K562 (cell line): Measurements from ENCODE around the gene CPVL. TPM values are rescaled to one million over a fixed set of nuclear protein-coding genes. Genes with fewer than 3 reads are reported as not detected.

Source experiments
- ATAC-seq: fragments of 200-7000 bp; cut with Tn5 transposase; 3 replicates; pipeline ENCODE4 v1.9.1; 2020; ENCODE audit warnings: moderate library complexity
- BruUV-seq: library from RNA; stranded (reverse); fragments of 400-500 nt; replicated peaks from 2 replicates; lab custom pipeline; 2021; lab: Mats Ljungman, UMichigan
- CTCF ChIA-PET: fragments of 300-600 bp; formaldehyde crosslinking; extraction: SDS; loops from one replicate; lab custom pipeline; 2021; ENCODE audit warnings: low intra/inter-chr PET ratio; lab: Yijun Ruan, JAX
- POLR2A ChIA-PET: fragments of 300-600, 350-650 bp; sonication (Branson Sonifier 250); formaldehyde crosslinking; extraction: SDS; loops from one replicate; lab custom pipeline; 2021; ENCODE audit warnings: antibody characterized with exemption, inconsistent platforms; lab: Yijun Ruan, JAX
- DNase-seq, 4 experiments: peaks; one replicate each; pipeline versions ENCODE4 v3.0.0 to v3.0.0-alpha.2; 2011 to 2018; ENCODE audit warnings: low spot score in 3 of 4, mixed read lengths in 3 of 4; ENCODE audit errors: extremely low read depth in 1 of 4
- FAIRE-seq: peaks from 2 replicates; lab custom pipeline; 2011; peaks lifted over from hg19 to GRCh38; lab: Jason Lieb, UNC
- H2AFZ ChIP-seq: 2 replicates; pipeline ENCODE4 v1.6.0; 2011; ENCODE audit warnings: low read depth, low read length, control low read depth, inconsistent platforms
- H3K27ac ChIP-seq: fragments of 200-600 bp; 3 replicates; pipeline ENCODE4 v1.8.0; 2011; ENCODE audit warnings: low read depth, mild to moderate bottlenecking, control low read depth, inconsistent platforms, low read length, moderate library complexity, mixed read lengths; ENCODE audit errors: extremely low read depth
- H3K27me3 ChIP-seq, 2 experiments: fragments of 300-600 bp in 1 of 2; 2 replicates in 1 of 2; 3 replicates in 1 of 2; pipeline versions ENCODE4 v1.6.0 to v1.8.0; 2011; ENCODE audit warnings: inconsistent platforms in 2 of 2, low read length in 2 of 2, mild to moderate bottlenecking in 1 of 2, mixed read lengths in 1 of 2, moderate library complexity in 1 of 2; ENCODE audit not compliant: control insufficient read depth in 2 of 2, insufficient read depth in 2 of 2
- H3K36me3 ChIP-seq: fragments of 300-600 bp; 3 replicates; pipeline ENCODE4 v1.8.0; 2011; ENCODE audit warnings: mild to moderate bottlenecking, low read length, inconsistent platforms; ENCODE audit not compliant: control insufficient read depth, insufficient read depth
- H3K4me1 ChIP-seq, 2 experiments: fragments of 200-600 bp in 1 of 2; replicated peaks in 1 of 2; 2 replicates in 1 of 2; 3 replicates in 1 of 2; pipeline versions ENCODE4 v1.5.1 to v1.8.0; 2011; ENCODE audit warnings: inconsistent platforms in 2 of 2, low read length in 2 of 2, mild to moderate bottlenecking in 1 of 2, mixed read lengths in 1 of 2, moderate library complexity in 1 of 2; ENCODE audit not compliant: control insufficient read depth in 2 of 2, insufficient read depth in 2 of 2
- H3K4me2 ChIP-seq: 2 replicates; pipeline ENCODE4 v1.6.1; 2011; ENCODE audit warnings: low read length, control low read depth, inconsistent platforms, mixed read lengths; ENCODE audit not compliant: insufficient read depth
- H3K4me3 ChIP-seq: fragments of 200-600 bp; sonication (generic), shearing (Covaris generic); 2 replicates; pipeline ENCODE4 v1.5.1; 2016; ENCODE audit warnings: control low read depth, inconsistent platforms
- H3K79me2 ChIP-seq: fragments of 200-600 bp; 3 replicates; pipeline ENCODE4 v1.8.0; 2011; ENCODE audit warnings: low read length, inconsistent platforms; ENCODE audit not compliant: control insufficient read depth, insufficient read depth
- H3K9ac ChIP-seq, 2 experiments: 2 replicates each; pipeline versions ENCODE4 v1.6.0 to v1.6.1; 2011; ENCODE audit warnings: low read depth in 2 of 2, low read length in 2 of 2, control low read depth in 1 of 2, inconsistent platforms in 1 of 2, mild to moderate bottlenecking in 1 of 2, mixed read lengths in 1 of 2; ENCODE audit not compliant: insufficient read depth in 1 of 2
- H3K9me1 ChIP-seq: one replicate; pipeline ENCODE4 v1.6.0; 2011; ENCODE audit warnings: inconsistent platforms, mild to moderate bottlenecking, low read length, moderate library complexity; ENCODE audit not compliant: control insufficient read depth, insufficient read depth
- H3K9me3 ChIP-seq: replicated peaks from 2 replicates; pipeline ENCODE4 v1.5.1; 2011; ENCODE audit warnings: low read depth, low read length, inconsistent platforms; ENCODE audit not compliant: control insufficient read depth, insufficient read depth
- H4K20me1 ChIP-seq: replicated peaks from 2 replicates; pipeline ENCODE4 v1.6.1; 2011; ENCODE audit warnings: low read length, inconsistent platforms, mixed read lengths; ENCODE audit not compliant: control insufficient read depth, insufficient read depth
- ATF7 ChIP-seq: fragments of 450-650 bp; IDR thresholded peaks from 2 replicates; pipeline ENCODE4 v1.7.1; 2014; ENCODE audit warnings: mild to moderate bottlenecking, moderate library complexity
- CSDE1 ChIP-seq, 2 experiments: fragments of 450-650 bp; IDR thresholded peaks; 2 replicates each; pipeline ENCODE4 v1.6.1; 2016; ENCODE audit warnings: mild to moderate bottlenecking in 1 of 2
- E2F3 ChIP-seq: fragments of 250-450 bp; sonication (Bioruptor Pico); IDR thresholded peaks from 2 replicates; pipeline ENCODE4 v1.4.0; 2020; ENCODE audit warnings: mild to moderate bottlenecking
- FOS ChIP-seq: IDR thresholded peaks from 3 replicates; pipeline ENCODE4 v1.6.1; 2011; ENCODE audit not compliant: insufficient read length; ENCODE audit errors: extremely low read depth
- KLF16 ChIP-seq: IDR thresholded peaks from 2 replicates; pipeline ENCODE4 v1.6.1; 2016; ENCODE audit warnings: antibody characterized with exemption
- MXI1 ChIP-seq: IDR thresholded peaks from 2 replicates; pipeline ENCODE4 v1.6.1; 2011; ENCODE audit warnings: low read depth, mild to moderate bottlenecking, improper control_type of control experiment, low read length
- POLR2H ChIP-seq: IDR thresholded peaks from 2 replicates; pipeline ENCODE4 v1.6.1; 2016; ENCODE audit warnings: missing genetic modification characterization, low read depth, mild to moderate bottlenecking, control low read depth, missing compliant biosample characterization, moderate library complexity
- SMAD3 ChIP-seq: fragments of 450-650 bp; formaldehyde crosslinking; conservative IDR thresholded peaks from 2 replicates; pipeline ENCODE4 v1.4.0; 2020; ENCODE audit warnings: mild to moderate bottlenecking
- THRB ChIP-seq: fragments of 450-650 bp; formaldehyde crosslinking; conservative IDR thresholded peaks from 2 replicates; pipeline ENCODE4 v1.4.0; 2022; ENCODE audit warnings: mild to moderate bottlenecking, missing genetic modification characterization
- ZC3H4 ChIP-seq: sonication (generic); formaldehyde crosslinking; IDR thresholded peaks from 2 replicates; pipeline ENCODE4 v1.9.0; 2021; ENCODE audit warnings: missing genetic modification reagents, borderline replicate concordance
- WGBS: fragments of 100-300 bp; shearing (Covaris generic); methylation state at CpG from one replicate; pipeline ENCODE4 v1.1.6; 2016; ENCODE audit warnings: low coverage, mixed read lengths; ENCODE audit not compliant: insufficient coverage; ENCODE audit errors: missing lambda C conversion rate; 5-methylcytosine and 5-hydroxymethylcytosine counted together
- in situ Hi-C: fragments of 300-500 bp; cut with MboI; formaldehyde crosslinking; loops from 4 replicates; pipeline ENCODE4 v1.15.0; 2018; ENCODE audit warnings: inconsistent platforms, mixed read lengths
- intact Hi-C: fragments of 100-400 bp; cut with micrococcal nuclease; formaldehyde crosslinking; loops from 2 replicates; pipeline ENCODE4 v1.14.2; 2022
- polyA plus RNA-seq, 8 experiments: library from polyadenylated mRNA; depleted of rRNA in 4 of 8; stranded (reverse) in 5 of 8; unstranded in 3 of 8; fragments of >200 nt; fragmentation: Nextera tagmentation in 2 of 8; fragmentation: Illumina TruSeq in 1 of 8; extraction: Ambion mirVana in 2 of 8; extraction: Trizol in 1 of 8; gene quantifications; 2 replicates each; pipeline versions ENCODE4 v1.2.1 to v1.2.3, GENCODE V29; 2011 to 2014; ENCODE audit warnings: inconsistent platforms in 1 of 8, missing spikeins in 1 of 8
- total RNA-seq, 7 experiments: library from RNA; depleted of rRNA in 6 of 7; stranded (reverse); fragments of >200 nt in 6 of 7; fragmentation: Illumina TruSeq in 2 of 7; extraction: Trizol in 2 of 7; gene quantifications; 2 replicates each; pipeline versions ENCODE4 v1.2.1 to v1.2.3, GENCODE V29; 2011 to 2021; ENCODE audit warnings: low replicate concordance in 1 of 7

The CPVL gene
- total and polyA plus RNA-seq, 9 of the 15 experiments (the other 6 are each of a cell fraction or from before 2014, with no cell fraction given) = 0.89 to 2.4 (median 1.5) TPM

- WGBS = 0% methylated on average over 3 of the region's 3 CpGs
- Histone ChIP-seq H3K4me3 (no peak overlapping the region), H3K27ac (no peak overlapping the region), H4K20me1 (no peaks in the 10 kb centered on the region), H3K9me1 (no peaks in the 10 kb centered on the region), H3K9ac (no peak overlapping the region), H3K79me2 (no peaks in the 10 kb centered on the region), H3K4me2 (no peak overlapping the region), H2AFZ (no peak overlapping the region), H3K27me3 (no peaks in the 10 kb centered on the region), H3K36me3 (no peaks in the 10 kb centered on the region), H3K4me1 (no peaks in the 10 kb centered on the region), H3K9me3 (no peaks in the 10 kb centered on the region)
- DNase-seq = no peak
- POLR2A ChIA-PET = no interaction called here
- intact Hi-C loops = no loop called here
- in situ Hi-C loops = no loop called here
- no peak for TF ChIP-seq ZC3H4 (CRISPR knock-in tag)
- no peak for TF ChIP-seq MXI1
- no peak for TF ChIP-seq ATF7
- no peak for TF ChIP-seq E2F3 (CRISPR knock-in tag)
- no peak for FAIRE-seq
- no peak for ATAC-seq
- CTCF ChIA-PET = no interaction called here
- BruUV-seq = no TSS peak
These were observed 132.4 kb downstream of the CPVL start for GRCh38 chr7:29013931-29014330.

GRCh38 chr7:29013082-29013695, 133.1 kb downstream of the CPVL start:
- ATAC-seq = no peak
- no peak for FAIRE-seq
- Histone ChIP-seq H3K4me1 (no peaks in the 10 kb centered on the region), H3K36me3 (no peaks in the 10 kb centered on the region), H3K4me3 (no peak overlapping the region), H2AFZ (no peak overlapping the region), H3K9me3 (no peaks in the 10 kb centered on the region), H4K20me1 (no peaks in the 10 kb centered on the region), H3K79me2 (no peaks in the 10 kb centered on the region), H3K9me1 (no peaks in the 10 kb centered on the region), H3K9ac (no peak overlapping the region), H3K4me2 (no peak overlapping the region), H3K27ac (no peak overlapping the region), H3K27me3 (no peaks in the 10 kb centered on the region)
- BruUV-seq = no TSS peak
- in situ Hi-C loops = no loop called here
- TF ChIP-seq KLF16 (no peak), SMAD3 (no peak), CSDE1 (IDR thresholded peaks at IDR 0.05) (no peak), THRB (CRISPR knock-in tag) (no peak), POLR2H (tag) (no peak), FOS (no peak)
- ChIA-PET CTCF (no interaction called here), POLR2A (no interaction called here)
- intact Hi-C loops = no loop called here
- WGBS = 0% methylated on average over 1 of the region's 1 CpG
- no peak for DNase-seq
